H1 (cell line): ENCODE measurements around the gene MKRN2OS.

Experiments used
- BCL11A ChIP-seq, 2 experiments: IDR thresholded peaks; one replicate each; pipeline ENCODE4 v1.6.1; 2011; ENCODE audit warnings: low read depth in 2 of 2, low read length in 2 of 2, mild to moderate bottlenecking in 2 of 2
- CHD2 ChIP-seq: IDR thresholded peaks from 2 replicates; pipeline ENCODE4 v1.6.1; 2012; ENCODE audit warnings: low read length, improper control_type of control experiment
- CTCF ChIP-seq, 3 experiments: IDR thresholded peaks; 1 replicate in 2 of 3; 2 replicates in 1 of 3; pipeline versions ENCODE4 v1.5.1 to v1.6.1; 2011; ENCODE audit warnings: low read length in 3 of 3, mild to moderate bottlenecking in 3 of 3, inconsistent platforms in 2 of 3, low read depth in 1 of 3, moderate library complexity in 1 of 3; ENCODE audit not compliant: insufficient read depth in 1 of 3; ENCODE audit errors: control extremely low read depth in 1 of 3
- EGR1 ChIP-seq: IDR thresholded peaks from 2 replicates; pipeline ENCODE4 v1.6.1; 2011; ENCODE audit warnings: low read depth, low read length, borderline replicate concordance
- MAX ChIP-seq: IDR thresholded peaks from 2 replicates; pipeline ENCODE4 v1.6.1; 2012; ENCODE audit warnings: inconsistent platforms
- POLR2A ChIP-seq, 2 experiments: IDR thresholded peaks; 1 replicate in 1 of 2; 2 replicates in 1 of 2; pipeline ENCODE4 v1.6.1; 2011; ENCODE audit warnings: low read depth in 2 of 2, low read length in 2 of 2, mild to moderate bottlenecking in 2 of 2; ENCODE audit errors: control extremely low read depth in 1 of 2
- SP1 ChIP-seq: IDR thresholded peaks from 2 replicates; pipeline ENCODE4 v1.6.1; 2011; ENCODE audit warnings: low read depth, low read length
- TEAD4 ChIP-seq: IDR thresholded peaks from 2 replicates; pipeline ENCODE4 v1.6.1; 2012; ENCODE audit warnings: low read depth, low read length, inconsistent platforms, mixed read lengths
- YY1 ChIP-seq: IDR thresholded peaks from 2 replicates; pipeline ENCODE4 v1.6.1; 2011; ENCODE audit warnings: low read depth, mild to moderate bottlenecking, low read length
- ZNF274 ChIP-seq: IDR thresholded peaks from 2 replicates; pipeline ENCODE4 v1.7.0; 2012; ENCODE audit warnings: low read length, borderline replicate concordance; ENCODE audit errors: extremely low read depth

- TF ChIP-seq ZNF274: no peak
- TF ChIP-seq BCL11A (IDR thresholded peaks at IDR 0.05; ENCODE audit: low read depth in 2 of 2, low read length in 2 of 2): no peak
- no peak for TF ChIP-seq CTCF (IDR thresholded peaks at IDR 0.05; ENCODE audit: control extremely low read depth in 1 of 3, insufficient read depth in 1 of 3, low read depth in 1 of 3, low read length in 3 of 3)
- TF ChIP-seq CHD2: no peak
- no peak for TF ChIP-seq POLR2A (IDR thresholded peaks at IDR 0.05; ENCODE audit: control extremely low read depth in 1 of 2, low read depth in 2 of 2, low read length in 2 of 2)
- no peak for TF ChIP-seq SP1
- TF ChIP-seq TEAD4: no peak
- TF ChIP-seq MAX: no peak
- no peak for TF ChIP-seq EGR1
- no peak for TF ChIP-seq YY1
Measured at GRCh38 chr3:12532182-12532581, 13.1 kb downstream of the MKRN2OS start.
